ENCODE measurements around the gene EML1. TPM values are rescaled to one million over a fixed set of nuclear protein-coding genes. Genes with fewer than 3 reads are reported as not detected.

Gene EML1
- total and polyA plus RNA-seq, 3 donors from 2014 or later = 18.1 to 22.7 (median 22.0) TPM

- Histone ChIP-seq H3K27ac (no peak overlapping the region), H3K27me3 (no peaks in the 10 kb centered on the region), H3K4me3 (no peak overlapping the region), H3K36me3 (ENCODE audit: low read depth, missing control alignments) (no peaks in the 10 kb centered on the region), H3K9me3 (no peaks in the 10 kb centered on the region), H3K4me1 (no peaks in the 10 kb centered on the region)
- DNase-seq = no peak
- 94 to 95% methylated on average over 1 of the region's 1 CpG for WGBS, 2 donors
- intact Hi-C loops (cut with DNase I; ENCODE audit: low total_unique reads) = no loop called here
- TF ChIP-seq POLR2A (IDR thresholded peaks at IDR 0.05) (no peak), CTCF (IDR thresholded peaks at IDR 0.05) (no peak)
These were observed 182.8 kb downstream of the EML1 start for GRCh38 chr14:99976021-99976420.

GRCh38 chr14:99976681-99977080, 183.5 kb downstream of the EML1 start:
- no peaks in the 10 kb centered on the region for H3K4me1 ChIP-seq
- 74 to 91% methylated on average over 3 of the region's 3 CpGs for WGBS, 2 donors
- TF ChIP-seq POLR2A (IDR thresholded peaks at IDR 0.05) (no peak), CTCF (IDR thresholded peaks at IDR 0.05) (no peak)
- H3K36me3 ChIP-seq (ENCODE audit: low read depth, missing control alignments) = no peaks in the 10 kb centered on the region
- H3K27me3 ChIP-seq = no peaks in the 10 kb centered on the region
- DNase-seq = no peak
- H3K27ac ChIP-seq = no peak overlapping the region
- intact Hi-C loops (cut with DNase I; ENCODE audit: low total_unique reads) = no loop called here
- no peaks in the 10 kb centered on the region for H3K9me3 ChIP-seq
- no peak overlapping the region for H3K4me3 ChIP-seq

GRCh38 chr14:99980299-99980698, 187.1 kb downstream of the EML1 start:
- Histone ChIP-seq H3K9me3 (no peaks in the 10 kb centered on the region), H3K27me3 (no peaks in the 10 kb centered on the region), H3K36me3 (ENCODE audit: low read depth, missing control alignments) (no peaks in the 10 kb centered on the region), H3K4me1 (no peaks in the 10 kb centered on the region), H3K27ac (no peak overlapping the region), H3K4me3 (no peak overlapping the region)
- WGBS, 2 donors = 77 to 94% methylated on average over 7 of the region's 7 CpGs
- intact Hi-C loops (cut with DNase I; ENCODE audit: low total_unique reads) = no loop called here
- TF ChIP-seq POLR2A (IDR thresholded peaks at IDR 0.05) (no peak), CTCF (IDR thresholded peaks at IDR 0.05) (no peak)
- no peak for DNase-seq

- Histone ChIP-seq H3K36me3 (ENCODE audit: low read depth, missing control alignments) (no peaks in the 10 kb centered on the region), H3K27me3 (no peaks in the 10 kb centered on the region), H3K27ac (no peak overlapping the region), H3K4me1 (no peaks in the 10 kb centered on the region), H3K9me3 (no peaks in the 10 kb centered on the region), H3K4me3 (no peak overlapping the region)
- WGBS, 2 donors = 76 to 78% methylated on average over 5 of the region's 5 CpGs
- intact Hi-C loops (cut with DNase I; ENCODE audit: low total_unique reads) = no loop called here
- DNase-seq = no peak
- TF ChIP-seq CTCF (IDR thresholded peaks at IDR 0.05) (no peak), POLR2A (IDR thresholded peaks at IDR 0.05) (no peak)
These were observed 188.6 kb downstream of the EML1 start for GRCh38 chr14:99981806-99982205.

- no peaks in the 10 kb centered on the region for H3K4me1 ChIP-seq
- 31 to 37% methylated on average over 5 of the region's 5 CpGs for WGBS, 2 donors
- intact Hi-C loops (cut with DNase I; ENCODE audit: low total_unique reads) = no loop called here
- H3K27ac ChIP-seq = no peak overlapping the region
- peak; percentile 57 for DNase-seq
- H3K4me3 ChIP-seq = no peak overlapping the region
- no peaks in the 10 kb centered on the region for H3K36me3 ChIP-seq (ENCODE audit: low read depth, missing control alignments)
- H3K9me3 ChIP-seq = no peaks in the 10 kb centered on the region
- H3K27me3 ChIP-seq = no peaks in the 10 kb centered on the region
- TF ChIP-seq POLR2A (IDR thresholded peaks at IDR 0.05) (no peak), CTCF (IDR thresholded peaks at IDR 0.05) (peak; percentile 72 to 92 (median 90))
These were observed 189.5 kb downstream of the EML1 start for GRCh38 chr14:99982537-99983250.
